Fibroblast of upper back skin (primary cell): ENCODE measurements around the gene CRY1.
"Not testable (repeated sequence)": the region's sequence is repeated elsewhere in the genome, so short reads cannot be mapped to it uniquely, and the experiment has no call there.

Experiments used
- DNase-seq: peaks from one replicate; pipeline ENCODE4 v3.0.0-alpha.2; 2013

Gene CRY1

DNA sequence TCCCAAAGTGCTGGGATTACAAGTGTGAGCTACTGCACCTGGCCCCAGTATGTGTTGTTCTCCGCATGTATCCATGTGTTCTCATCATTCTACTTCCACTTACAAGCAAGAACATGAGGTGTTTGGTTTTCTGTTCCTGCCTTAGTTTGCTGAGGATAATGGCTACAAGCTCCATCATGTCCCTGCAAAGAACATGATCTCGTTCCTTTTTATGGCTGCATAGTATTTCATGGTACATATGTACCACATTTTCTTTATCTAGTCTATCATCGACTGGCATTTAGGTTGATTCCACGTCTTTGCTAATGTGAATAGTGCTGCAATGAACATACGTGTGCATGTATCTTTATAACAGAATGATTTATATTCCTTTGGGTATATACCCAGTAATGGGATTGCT lies 97.2 kb downstream of the CRY1 start:
- not testable (repeated sequence) for DNase-seq

DNA sequence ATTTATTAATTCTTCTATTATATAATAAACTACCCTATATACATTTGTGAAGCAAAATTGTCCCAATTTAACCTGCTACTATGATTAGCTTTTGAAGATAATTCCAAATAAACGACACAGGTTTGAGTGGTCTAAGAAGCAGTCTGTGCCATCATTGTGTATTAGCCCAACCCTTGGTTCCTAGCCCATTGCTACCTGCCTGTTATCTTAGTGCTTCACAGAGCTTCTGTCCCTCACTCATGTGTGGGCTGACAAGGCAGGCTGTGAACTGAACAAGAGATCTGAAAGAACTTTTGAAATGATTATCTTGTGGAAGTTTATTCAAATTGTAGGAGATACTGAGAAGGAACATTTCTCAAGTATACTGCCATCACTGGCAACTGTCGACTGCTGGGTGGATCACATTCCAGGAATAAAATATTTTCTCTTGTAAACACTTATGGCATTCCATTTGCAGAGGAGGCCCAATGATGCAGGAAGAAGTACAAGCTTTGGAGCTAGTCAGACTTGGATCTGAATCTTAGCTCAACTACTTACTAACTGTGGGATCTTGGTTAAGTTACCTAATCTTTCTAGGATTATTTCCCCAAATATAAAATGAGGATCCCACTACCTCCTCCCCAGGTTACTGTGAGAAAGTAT lies 98.6 kb downstream of the CRY1 start:
- DNase-seq, result peak; percentile 59

DNA sequence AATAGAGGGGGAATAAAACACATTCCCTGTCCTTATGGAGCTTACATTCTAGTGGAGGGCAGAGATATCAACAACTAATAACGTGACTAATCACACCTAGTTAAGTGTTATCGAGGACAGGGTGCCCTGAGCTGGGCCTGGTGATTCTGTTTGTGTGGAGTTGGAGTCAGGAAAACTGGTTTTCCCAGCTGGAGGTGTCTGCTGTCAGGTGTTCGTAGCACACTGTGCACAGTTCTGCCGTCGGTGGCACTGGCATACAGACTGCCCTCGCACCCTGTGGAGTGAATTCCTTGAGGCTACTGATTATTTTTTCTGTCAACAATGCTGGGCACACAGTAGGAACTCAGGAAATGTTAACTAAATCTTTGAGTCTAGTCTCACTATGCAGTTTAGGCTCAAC lies 105.5 kb downstream of the CRY1 start:
- DNase-seq, result no peak

DNA sequence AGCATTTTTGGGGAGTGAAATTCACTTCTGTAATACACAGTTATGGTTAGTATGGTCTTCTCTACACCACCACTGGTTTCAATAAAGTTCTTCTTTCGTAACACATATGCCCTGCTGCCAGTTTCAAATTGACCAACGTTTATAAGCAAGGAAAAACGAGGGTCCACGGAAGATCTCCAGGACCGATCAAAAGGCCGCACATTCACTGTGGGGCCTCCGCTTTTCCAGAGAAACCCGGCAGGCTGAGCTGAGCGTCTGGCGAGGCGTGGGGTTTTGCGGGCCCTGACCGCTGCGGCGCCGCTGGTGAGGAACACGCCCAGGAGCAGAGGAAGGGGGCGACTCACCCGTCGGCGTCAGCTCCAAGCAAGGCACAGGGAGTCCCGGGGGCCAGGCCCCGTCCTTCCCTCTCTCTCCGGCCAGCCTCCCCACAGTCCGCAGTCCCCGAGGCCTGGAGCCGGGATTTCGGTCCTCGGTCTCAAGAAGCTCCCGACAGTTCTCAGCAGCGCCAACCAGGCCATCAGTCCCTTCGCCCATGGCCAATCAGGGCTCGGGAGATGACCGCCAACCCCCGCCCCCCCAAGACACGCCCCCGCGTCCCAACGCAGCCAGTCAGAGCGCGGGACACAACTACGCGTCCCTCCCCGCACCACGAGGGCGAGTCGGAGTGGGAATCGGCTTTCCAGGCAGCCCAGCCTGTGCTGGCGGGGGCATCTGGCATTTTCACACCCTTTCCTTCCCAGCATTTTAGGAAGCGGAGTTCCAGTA lies 106.5 kb downstream of the CRY1 start, which contains the start of gene MTERF2:
Gene MTERF2, minus strand, starts transcription at position 522 of the 765 bp plus-strand sequence. CDS start 8,432 bp downstream, outside the sequence.
- DNase-seq, result peak; percentile 95

DNA sequence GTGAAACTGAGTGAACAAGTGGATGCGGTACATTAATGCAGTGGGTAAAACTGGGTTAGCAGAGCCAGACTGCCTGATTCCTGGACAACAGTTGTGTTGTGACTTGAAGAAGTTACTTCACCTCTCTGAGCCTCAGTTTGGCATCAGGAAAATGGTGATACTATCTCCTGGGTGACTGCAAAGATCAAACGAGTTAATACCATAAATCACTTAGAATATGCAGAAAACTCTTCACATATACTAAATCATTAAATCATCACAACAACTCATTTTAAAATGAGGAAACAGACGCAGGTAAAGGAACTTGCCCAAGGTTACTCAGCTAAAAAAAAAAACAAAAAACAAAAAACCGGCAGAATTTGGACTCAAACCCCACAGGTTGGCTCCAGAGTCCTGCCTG lies 107.2 kb downstream of the CRY1 start:
- no peak for DNase-seq

DNA sequence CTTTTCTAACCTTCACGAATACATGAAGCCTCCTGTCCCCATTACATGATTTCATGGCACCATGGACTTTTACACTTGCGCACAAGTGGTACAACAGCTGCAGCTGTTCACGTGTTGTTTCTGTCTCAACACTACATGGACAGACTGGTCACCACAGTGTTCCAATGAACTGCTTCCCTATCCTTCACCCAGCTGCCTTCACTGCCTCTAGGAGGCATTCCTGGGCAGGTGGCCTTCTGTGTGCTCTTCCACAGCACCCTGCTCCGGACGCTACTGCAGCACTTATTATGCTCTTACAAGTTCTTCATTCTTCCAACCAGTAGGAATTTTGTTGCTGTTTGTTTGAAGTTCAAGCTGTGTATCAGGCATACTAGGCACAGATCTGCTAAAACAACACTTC lies 107.9 kb downstream of the CRY1 start:
- DNase-seq, result no peak

DNA sequence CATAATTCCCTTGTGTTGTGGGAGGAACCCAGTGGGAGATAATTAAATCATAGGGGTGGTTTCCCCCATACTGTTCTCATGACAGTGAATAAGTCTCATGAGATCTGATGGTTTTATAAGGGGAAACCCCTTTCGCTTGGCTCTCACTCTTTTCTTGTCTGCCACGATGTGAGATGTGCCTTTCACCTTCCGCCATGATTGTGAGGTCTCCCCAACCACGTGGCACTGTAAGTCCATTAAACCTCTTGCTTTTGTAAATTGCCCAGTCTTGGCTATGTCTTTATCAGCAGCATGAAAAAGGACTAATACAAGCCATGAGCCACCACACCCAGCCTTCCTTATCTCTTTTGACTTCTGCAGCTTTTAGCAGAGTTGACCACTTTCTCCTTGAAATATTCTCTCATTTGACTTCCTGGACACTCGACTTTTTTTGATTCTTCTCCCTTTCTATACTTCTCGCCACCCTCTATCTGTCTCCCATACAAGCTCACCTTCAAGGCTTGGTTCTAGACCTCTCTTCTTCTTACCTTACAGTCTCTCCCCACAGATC lies 108.7 kb downstream of the CRY1 start:
- no peak for DNase-seq

DNA sequence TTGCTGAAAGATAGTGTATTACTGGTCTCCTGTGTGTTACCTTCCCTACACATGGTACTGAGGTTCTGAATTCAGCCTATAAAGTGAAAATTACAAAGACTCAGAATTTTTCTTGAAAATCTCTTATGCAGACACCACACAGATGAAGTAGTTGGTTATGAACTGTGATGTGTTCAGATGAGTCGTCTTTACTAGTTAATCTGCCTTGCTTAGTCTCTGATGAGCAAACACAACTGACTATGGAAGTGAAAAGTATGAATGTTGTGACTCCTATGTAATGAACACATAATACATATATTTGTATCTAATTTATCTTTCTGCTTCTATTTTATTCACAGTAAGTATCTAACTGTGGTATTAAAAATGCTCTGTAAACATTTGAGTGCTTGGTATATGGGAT lies 111.1 kb downstream of the CRY1 start:
- no peak for DNase-seq

DNA sequence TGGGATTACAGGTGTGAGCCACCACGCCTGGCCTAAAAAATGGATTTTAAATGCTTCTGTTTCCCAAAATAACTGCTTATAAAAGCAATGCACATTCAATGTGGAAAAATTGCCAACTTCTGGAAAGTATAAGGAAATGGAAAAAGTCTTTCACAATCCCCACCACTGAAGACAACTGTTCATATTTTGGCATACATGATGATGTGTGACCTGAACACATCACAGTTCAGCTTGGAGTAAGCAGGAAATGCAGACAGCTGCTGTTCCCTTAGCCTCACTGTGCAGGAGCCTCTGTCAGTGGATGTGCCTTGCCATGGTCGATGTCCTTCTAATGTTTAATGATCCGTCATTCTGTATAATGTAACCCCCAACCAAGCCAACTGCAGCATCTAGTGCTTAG lies 111.6 kb downstream of the CRY1 start:
- peak; percentile 49 for DNase-seq

DNA sequence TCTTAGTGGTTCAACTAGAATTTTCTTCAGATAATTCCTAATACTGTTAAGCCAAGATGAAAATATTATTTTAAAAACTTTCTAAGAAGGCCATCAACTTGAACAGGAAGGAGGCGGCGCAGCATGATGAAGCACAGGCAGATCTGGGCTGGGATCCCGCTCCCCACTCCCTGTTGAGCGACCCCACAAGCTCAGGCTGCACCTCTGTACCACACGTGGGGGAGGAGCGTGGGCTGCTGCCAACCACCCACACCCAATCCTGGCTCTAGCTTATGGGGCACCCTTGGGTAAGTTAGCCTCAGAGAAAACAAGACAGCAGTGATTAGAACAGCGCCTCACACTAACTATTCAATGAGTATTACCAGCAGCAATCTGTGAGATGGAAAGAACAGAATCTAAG lies 112.4 kb downstream of the CRY1 start:
- DNase-seq, result no peak

DNA sequence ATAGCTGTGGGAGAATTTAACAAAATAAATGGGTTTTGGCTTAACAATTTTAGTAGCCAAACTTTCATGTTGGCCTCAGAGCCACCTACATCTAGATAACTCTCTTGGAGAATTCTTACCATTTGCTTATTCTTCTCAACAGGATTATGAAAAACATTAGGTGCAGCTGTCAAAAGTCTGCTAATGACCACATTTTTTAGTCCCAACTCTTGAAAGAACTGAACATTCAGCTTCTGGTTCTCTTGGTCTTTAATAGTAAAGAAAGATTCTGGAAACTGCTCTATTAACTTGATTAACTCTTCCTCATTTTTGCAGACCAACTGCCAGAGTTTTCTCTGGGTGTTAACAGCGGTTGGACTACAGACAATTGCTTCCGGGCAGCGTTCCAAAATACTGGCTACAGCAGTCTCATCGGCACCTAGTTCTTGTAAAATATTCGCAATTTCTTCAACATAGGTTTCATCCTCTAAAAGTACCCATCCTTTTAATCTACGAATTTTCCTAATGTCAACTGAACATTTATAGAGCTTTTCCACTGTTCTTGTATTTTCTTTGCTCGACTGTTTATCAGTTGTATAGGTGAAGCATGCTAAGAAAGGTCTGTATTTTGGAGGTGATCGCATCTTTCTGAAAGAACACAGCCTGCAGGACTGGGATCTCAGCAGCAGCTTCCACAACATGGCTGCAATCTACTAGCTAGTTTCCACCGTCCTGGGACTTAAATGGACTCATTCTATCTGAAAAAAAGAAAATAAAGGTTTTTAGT lies 115.1 kb downstream of the CRY1 start:
- peak; percentile 50 for DNase-seq

DNA sequence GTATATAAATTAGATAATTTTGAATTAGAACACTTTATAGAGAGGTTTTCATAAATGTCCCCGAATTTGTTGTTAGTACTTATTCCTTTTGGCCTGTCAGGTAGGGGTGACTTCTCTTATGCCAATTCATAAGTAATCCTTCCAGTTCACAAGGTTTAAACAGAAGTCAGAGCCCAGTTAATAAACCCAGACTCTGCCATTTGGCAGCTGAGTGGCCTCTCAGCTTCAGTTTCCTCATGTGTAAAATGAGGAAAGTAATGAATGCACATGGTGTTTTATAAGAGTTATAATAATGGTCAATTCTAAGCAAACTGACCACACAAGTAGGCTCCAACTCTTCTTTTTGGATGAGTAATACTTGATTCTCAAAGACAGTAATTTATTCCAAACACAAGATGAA lies 116.7 kb downstream of the CRY1 start:
- DNase-seq, result no peak

DNA sequence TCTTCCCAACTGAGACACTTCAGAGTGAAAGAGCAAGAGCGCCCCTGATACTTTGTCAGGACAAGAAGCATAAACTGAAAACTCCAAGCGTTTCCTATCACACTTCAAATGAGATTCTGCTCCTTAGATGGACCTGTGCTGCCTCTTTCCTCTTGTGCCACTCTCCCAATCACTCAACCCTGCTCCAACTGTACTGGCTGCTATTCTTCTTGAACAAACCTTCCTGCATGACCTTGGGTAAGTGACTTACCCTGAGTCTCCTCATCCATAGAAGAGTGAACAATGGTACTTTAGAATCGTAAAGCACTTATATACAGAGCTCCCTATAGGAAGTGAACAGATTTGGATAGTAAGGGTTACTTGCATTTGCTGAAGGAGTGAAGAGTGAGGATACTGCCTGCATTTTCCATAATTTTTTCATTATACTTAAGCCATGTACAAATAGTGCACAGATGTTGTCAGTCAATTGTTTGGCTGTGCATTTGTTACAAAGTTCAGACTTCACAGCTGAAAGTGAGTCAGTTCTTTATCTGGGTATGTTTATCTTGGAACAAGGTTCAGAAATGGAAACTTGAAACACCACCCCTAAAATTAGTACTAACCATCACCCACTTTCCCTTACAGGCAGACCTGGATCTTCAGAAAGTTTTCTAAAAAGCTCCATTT lies 117.2 kb downstream of the CRY1 start:
- peak; percentile 48 for DNase-seq

DNA sequence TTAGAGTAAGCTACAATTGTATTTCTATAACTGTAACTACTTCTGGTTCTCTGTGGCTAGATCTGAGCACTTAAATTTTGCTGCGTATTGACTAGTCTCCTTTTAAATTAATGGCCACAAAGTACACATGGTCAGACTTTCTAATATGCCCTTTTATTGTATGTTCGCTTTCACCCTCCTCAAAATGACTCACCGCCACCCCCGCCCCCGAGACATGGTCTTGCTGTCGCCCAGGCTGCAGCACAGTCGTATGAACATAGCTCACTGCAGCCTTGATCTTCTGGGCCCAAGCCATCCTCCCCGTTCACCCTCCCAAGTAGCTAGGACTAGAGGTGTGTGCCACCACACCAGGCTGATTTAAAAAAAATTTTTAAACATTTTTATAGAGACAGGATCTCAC lies 118.3 kb downstream of the CRY1 start:
- DNase-seq, result no peak

DNA sequence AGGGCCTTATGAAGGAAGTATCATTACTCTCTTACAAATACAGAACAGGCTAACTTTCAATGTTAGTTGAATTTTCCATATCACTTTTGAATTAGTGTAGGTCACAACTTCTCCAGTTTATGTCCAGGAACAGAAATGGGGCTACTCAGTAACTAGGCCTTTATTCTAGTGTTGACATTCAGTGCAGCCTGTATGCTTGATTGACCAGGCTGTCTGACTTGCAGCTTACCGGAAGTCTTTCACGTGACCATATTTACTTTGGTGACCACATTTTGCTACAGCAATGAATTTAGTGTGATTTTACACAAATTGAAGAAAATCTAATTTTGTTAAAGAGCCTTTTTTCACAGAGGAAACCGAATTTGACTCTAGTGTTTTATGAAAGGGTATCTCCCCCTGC lies 118.8 kb downstream of the CRY1 start:
- DNase-seq, result no peak

DNA sequence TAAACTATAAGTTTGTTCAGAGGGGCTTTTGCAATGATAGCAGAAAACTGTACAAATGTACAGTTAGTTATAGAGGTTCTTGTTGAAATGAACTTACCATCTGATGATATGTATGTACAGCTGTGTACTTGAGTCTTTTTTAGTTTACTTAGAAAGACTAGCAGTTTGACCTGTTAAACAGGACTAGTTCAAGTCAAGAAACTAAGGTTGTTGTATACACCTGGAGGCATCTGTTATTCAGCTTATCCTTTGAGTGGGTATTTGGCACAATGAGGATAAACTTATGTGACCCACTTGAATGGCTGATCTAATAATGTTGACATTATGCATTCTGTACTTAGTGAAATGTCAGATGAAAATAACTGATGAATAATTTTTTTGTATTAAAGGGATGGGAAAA lies 119.8 kb downstream of the CRY1 start:
- DNase-seq, result no peak

DNA sequence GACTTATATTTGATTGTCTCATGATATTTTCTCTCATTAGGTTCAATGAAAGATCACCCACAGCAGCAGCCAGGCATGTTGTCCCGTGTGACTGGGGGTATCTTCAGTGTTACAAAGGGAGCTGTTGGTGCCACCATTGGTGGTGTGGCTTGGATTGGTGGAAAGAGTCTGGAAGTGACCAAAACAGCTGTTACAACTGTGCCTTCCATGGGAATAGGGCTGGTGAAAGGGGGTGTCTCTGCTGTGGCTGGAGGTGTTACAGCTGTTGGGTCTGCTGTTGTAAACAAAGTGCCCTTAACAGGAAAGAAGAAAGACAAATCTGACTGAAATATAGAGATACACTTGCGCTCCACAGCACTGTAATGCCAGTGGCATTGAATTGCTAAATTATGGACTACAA lies 122.3 kb downstream of the CRY1 start:
- no peak for DNase-seq

DNA sequence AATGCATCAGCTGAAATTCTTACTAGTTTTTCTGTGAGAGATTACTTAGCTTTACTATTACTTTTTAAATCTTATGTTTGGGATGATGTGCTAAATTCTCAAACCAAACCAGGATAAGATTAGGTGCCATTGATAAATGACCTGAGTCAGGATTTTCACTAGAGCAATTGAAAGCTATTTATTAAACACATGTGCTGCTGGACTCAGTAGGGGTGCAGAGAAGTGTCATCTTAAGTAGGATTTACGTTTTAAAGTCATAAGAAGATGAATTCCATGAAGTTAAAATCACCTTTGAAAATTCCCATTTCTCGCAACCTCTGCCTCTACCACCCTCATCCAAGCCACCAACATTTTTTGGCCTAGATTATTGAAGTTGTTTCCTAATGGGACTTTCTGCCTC lies 128.8 kb downstream of the CRY1 start:
- peak; percentile 64 for DNase-seq

DNA sequence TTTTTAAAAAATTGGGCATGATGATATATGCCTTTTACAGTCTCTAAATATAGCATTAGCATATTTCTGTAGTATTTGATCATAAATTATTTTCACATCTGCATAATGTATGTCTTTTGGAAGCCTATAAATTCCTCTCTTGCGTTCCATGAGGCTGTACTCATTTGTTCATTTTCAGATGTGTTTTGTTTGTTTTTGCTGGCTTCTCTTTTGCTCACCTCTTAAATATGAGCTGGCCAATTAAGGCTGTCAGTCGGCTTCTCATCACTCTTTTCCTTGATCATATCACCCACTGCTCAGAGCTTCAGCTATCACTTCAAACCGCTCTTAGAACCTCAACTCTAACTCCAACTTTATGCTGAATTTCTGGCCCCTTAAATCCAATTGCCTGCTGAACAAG lies 131.1 kb downstream of the CRY1 start:
- peak; percentile 62 for DNase-seq

DNA sequence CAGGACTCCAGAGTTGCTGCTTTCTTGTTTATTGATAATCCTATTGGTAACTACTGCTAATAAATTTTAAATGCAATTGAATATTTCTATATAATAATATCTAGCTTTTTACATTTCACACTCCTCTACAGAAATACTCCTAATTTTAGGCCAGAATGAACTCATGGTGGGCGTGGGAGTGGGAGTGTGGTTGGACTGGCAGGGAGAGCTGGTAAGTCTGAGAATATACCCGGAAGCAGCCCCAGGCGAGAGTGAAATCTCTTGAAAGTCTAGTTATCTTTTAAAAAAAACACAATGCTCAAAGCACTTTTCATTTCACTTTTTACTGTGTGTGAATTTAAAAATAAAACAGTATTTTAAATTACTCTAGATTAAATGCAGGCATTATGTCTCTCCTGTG lies 132.9 kb downstream of the CRY1 start:
- no peak for DNase-seq

DNA sequence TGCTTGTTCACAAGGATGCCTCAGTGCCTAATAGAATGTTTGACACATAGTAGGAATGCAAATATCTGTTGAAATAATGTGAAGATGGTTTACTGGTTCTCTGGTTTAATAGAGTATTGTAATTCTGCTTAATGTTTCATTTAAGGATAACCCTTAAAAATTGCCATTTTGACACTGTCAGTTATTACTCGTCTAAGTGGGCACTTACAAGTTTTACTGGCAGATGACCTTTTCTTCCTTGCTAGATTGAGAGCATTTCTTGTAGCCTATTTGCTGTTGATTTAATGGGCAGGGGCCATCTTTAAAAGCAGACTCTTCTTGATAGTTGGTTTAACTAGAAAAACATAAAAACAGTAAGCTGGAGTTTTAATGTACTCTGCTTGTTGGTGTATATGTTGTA lies 135.8 kb downstream of the CRY1 start:
- DNase-seq, result no peak

DNA sequence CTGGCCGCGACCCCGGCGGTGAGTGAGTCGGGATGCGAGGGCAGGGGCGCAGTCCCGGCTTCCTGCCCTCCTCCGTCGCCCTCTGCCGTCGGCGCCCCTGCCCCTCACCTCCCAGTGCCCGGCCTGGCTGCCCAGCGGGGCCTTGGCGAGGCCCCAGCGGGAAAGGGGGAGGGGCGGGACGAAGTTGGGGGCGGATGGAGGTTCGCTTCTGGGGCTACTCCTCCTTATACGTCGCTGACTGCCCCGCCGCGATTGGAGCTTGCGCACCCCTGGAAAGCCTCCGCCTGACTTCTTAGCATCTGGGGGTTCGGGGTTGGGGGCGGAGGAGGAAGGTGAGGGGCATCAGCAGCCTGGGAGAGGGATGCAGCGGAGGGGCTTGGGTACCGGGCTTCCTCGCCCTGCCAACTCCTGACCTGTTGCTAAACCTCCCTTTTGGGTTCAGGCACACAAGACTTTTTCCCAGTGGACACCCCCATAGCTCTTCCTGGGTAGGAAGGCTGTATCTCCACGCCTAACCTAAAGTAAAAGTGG lies 137.2 kb downstream of the CRY1 start:
- peak; percentile 64 for DNase-seq
